AG08396 (cell line): Measurements from ENCODE around the gene GNG11.
"Not testable (repeated sequence)": the region's sequence is repeated elsewhere in the genome, so short reads cannot be mapped to it uniquely, and the experiment has no call there.

Experiments
- DNase-seq: peaks from one replicate; pipeline ENCODE4 v3.0.0; 2012; ENCODE audit warnings: low spot score, mixed read lengths

GNG11 gene

DNA sequence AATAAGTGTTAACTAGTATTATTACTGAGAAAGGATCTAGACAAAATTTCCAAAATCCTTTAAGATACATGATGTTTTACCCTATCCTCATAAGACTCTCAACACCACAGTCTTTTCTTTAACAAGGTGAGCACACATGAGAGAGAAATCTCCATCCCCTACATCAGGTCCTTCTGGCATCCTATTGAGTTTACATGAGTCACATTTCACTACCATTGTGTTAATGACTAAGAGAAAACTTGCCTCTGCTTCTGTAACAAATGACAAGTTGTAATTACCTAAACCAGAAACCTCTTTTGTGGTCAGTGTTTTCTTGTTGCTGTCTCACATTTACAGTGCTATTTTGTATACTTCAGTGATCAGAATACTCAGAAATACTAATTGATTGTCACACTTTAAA is 9.9 kb upstream of the GNG11 start:
- not testable (repeated sequence) for DNase-seq

DNA sequence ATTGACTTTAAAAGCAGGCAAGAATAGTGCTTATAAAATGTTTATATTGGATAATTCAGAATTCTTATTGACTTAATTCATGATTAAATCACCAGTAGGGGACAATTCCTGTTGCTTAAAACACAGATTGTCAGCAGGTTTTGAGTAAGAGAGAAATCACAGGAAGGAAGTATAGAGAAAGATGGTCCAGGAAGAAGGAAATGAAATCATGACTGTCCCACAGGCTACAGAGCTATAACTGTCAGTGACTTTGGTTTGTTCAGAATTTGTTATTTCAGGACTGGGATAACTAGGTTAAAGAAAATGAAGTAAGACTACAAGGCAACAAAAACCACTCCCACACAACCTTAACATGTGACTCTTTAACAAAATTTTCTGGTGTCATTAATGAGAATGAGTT is 8.3 kb upstream of the GNG11 start:
- no peak for DNase-seq

DNA sequence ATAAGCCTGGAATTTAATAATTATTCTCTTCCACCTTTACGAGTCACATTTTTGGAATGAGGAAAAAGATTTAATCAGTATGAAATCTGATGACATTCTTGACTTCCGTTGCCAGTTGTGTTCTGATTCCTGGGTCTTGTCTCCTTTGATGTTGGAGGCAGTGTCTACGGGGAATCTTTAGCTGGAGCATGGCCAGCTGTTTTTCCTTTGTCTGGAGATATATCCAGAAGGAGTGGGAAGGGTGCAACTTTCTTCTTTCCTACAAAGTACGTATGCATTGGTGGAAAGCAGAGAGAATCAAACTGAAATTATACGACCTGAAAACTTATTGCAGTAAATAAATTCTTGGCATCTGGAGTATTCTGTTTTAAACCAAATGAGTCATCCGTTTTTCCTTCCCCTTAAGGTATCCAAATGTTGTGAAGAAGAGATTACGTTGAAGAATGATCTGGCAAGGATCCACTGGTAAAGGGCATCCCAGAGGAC is 6.9 kb upstream of the GNG11 start:
- no peak for DNase-seq

DNA sequence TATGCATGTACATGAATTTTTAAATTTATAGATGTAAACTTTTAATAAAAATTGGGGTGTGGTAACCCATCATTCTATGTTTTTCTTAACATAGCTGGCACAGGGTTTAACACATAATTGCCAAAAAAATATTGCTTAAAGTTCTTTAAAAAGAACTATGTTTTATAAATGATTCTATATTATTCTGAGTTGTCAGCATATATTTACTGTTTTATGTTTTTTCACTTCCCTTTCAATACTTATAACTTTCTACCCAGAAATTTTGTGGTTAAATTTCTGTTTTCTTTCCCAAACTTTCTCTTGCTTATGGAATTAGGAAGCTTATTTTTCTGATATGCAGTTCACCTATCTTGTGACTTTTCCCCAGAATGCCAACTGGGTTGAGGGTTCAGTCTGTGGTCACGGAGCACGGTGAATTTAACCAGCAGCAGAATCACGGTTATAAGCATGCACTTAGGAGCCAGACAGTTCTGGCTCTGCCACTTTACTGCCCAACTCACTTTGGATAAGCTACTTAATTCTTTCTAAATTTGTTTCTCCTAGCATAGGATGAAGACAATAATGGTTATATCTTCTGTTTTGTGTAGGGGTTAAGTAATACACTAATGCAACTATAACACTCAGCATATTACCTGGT is 6.2 kb upstream of the GNG11 start:
- not testable (repeated sequence) for DNase-seq

DNA sequence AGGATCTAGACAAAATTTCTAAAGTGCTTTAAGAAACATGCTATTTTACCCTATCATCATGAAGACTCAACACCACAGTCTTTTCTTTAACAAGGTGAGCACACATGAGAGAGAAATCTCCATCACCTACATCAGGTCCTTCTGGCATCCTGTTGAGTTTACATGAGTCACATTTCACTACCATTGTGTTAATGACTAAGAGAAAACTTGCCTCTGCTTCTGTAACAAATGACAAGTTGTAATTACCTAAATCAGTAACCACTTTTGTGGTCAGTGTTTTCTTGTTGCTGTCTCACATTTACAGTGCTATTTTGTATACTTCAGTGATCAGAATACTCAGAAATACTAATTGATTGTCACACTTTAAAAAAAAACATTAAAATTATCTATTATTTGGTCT is 5.6 kb upstream of the GNG11 start:
- not testable (repeated sequence) for DNase-seq

DNA sequence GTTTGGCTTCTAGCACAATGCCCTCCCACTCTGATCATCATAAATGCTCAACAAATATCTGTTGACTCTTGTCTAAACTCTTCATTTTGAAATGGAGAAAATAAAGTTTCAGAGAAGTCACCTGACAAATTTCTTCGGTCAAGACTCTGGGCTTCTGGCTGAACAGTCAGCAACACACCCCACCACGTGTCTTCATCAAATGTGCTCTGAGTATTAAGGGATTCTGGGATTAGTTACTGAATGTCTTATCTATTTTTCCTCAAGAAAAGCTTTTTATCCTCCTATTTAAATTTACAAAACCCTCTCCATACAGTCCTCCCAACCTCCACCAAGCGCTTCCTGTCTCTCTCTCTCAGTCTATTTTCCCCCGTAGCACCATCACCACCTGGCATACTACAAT is 5.2 kb upstream of the GNG11 start:
- not testable (repeated sequence) for DNase-seq

DNA sequence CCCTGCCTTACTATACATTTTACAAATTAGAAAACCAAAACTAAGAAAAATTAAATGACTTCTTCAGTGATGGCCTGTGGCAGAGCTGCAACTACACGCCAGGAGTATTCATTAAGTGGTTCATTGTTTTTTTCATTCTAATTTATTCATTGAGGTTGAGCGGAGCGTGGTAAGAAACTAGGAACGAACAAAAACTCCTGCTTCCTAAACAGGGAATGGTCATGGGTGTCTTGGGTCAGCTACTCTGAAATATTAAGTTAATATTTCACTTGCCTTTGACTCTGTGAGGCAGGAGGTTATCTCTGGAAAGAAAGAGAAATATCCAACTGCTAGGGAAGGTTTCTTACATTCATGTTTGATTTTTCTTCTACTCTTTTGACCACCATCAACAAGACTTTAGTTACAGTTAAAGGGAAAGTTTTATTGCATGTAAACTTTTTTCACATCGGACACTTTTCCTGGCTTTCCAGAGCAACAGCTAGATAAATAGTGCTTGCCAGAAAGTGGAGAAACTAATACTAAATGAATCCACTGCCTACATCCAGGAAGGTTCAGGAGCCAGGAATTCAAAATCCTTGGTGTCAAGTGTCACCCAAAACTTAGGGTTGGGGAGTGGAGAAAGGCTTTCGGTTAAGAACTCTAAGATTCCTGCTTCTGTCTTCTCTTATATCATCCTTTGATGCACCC is 896 bp upstream of the GNG11 start:
- no peak for DNase-seq

DNA sequence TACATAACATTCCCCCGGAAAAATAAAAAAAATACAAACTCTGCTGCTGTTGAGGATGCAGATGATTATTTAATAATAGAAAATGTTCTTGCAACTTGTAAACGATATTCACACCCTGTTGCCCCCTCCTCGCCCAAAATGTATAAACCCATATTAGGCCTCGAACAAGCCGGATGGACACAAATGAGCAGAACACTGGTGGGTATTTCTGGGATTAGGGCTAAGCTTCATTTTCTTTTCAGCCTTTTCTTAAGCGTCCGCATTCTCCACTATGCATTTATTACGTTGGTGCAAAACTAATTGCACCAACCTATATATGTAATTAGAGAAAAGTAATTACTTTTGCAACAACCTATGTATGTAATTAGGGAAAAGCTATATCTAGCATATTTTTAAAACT is 349 bp upstream of the GNG11 start:
- no peak for DNase-seq

DNA sequence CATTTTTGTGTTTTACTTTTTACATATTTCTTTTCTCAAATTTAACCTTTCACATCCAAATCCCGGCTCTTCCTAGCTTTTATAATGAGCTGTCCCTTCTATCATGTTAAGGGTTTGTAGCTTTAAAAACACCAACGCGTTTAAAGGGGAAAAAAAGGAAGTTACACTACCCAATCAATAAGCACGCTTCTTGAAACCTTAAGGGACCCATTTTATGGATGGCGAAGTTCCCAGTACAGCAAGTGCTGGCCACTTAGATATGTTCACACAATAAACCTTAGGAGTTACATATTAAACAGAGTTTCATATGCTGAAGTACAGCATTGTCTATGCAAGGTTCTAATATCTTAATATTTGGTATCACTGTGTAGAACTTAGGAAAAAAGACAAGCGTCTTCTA is 1.8 kb downstream of the GNG11 start:
- no peak for DNase-seq

DNA sequence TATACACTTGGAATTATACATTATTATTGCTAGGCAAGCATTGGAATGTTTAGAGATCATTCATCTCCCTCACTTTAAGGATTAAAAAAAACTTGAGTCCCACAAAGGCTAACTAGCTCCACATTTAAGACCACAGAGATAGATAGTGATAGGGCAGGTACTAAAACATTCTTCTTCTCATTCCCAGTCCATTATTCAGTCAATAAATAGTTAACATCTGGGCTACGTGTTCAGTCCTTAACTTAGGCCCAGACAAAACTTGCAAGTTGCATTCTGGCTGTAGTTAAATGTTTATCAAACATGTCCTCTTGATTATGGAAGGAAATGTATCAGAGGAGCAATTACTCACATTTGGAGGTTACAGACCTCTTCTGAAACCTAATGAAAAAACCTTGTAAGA is 2.4 kb downstream of the GNG11 start:
- DNase-seq, result no peak

DNA sequence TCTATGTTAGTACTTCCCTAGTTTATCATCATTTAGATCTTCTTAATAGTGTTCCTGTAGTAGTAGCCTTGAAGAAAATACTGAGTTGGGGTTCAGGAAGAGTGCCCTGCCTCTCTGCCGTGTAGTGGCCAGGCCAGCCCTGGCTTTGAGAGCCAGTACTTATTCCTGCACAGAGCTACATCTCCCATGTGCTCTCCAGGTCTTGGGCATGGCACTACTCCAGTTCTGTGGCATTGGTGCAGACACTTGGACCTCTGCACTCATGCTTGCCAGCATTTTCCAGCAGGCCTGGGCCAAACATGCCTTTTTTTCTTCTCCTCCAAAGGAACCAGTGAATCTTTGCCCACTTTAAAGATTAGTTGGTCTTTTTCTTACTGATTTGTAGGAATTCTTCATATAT is 5.3 kb downstream of the GNG11 start:
- DNase-seq, result no peak

DNA sequence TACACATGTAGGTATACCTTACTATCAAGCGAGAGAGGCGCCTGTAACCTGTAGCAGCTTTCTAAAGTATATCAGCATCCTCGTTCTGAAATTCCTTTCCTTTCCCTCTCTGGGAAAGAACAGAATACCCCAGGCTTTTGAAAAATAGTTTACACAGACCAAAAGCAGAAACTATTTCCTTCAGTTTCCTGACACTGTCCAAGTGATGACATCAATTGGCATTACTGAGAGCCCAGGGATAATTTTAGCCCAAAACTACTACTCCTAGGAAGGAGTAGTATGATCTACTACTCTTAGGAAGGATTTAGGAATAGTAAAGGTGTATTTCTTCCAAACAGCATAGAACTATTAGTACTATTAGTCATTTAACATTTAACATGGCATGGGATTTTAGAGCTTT is 6.0 kb downstream of the GNG11 start:
- no peak for DNase-seq

DNA sequence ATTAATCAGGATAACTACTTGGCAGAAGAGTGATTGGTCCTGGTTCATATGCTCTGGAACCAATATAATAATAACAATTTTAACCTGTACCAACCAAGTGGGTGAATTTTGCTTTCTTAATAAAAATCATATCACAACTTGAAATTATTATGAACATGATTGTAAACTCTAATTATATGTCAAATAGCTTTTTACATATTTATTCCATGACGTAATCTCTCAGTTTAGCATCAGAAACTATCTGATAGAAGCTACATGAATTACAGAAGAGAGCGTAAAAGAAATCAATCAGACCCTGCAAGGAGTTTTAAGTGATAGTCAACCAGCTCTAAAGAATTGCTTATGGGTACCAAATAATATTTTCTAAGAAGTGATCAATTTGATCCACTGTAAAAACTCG is 10.1 kb downstream of the GNG11 start:
- no peak for DNase-seq

DNA sequence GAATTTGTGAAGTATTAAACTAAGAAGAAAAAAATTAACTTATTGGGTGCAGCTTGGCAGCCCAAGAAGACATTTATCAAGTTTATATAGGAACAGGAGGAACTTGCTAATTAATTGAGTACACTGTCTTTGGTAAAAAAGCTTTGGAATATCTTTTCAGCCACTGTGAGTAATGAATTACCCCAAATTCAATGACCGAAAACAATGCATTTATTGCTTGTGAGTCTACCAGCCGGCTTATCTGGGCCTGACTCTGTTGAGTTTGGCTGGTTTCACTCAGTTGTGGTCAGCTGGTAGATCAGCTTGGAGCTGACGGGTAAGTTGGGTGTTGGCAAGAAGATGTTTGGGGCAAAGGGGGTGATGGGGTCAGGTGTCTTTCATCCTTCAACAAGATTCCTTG is 11.6 kb downstream of the GNG11 start:
- no peak for DNase-seq

DNA sequence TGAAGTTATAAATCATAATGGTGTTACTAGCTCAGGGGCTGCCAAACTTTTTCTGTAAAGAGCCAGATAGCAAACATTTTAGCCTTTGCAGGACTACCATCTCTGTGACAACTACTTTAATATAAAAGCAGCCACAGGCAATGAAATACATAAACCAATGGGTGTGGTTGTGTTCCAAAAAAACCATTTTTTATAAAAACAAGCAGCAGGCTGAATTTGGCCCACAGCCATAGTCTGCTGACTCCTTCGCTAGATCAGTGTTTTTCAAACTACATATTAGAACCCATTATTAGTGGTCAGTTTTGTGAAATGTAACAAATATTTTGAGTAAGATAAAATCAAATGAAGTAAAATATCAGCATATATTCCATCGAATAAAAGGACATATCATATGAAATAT is 13.6 kb downstream of the GNG11 start:
- no peak for DNase-seq

DNA sequence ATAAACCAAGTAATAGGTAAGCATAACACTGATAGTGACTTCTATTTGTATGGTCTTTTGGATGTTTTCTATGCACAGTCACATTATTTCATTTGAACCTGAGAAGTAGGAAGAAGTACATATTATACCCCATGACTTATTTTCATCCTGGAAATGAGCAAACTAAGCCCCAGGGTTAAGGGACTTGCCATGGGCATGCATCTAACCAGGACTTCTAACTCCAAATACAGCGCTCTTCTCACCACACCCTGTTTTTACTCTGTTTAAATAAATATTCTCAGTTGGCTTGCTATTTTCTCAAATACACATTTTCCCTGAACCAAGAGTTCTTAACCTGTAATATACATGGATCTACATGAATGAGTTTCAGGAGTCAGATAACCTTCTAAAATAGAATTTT is 16.3 kb downstream of the GNG11 start:
- no peak for DNase-seq

DNA sequence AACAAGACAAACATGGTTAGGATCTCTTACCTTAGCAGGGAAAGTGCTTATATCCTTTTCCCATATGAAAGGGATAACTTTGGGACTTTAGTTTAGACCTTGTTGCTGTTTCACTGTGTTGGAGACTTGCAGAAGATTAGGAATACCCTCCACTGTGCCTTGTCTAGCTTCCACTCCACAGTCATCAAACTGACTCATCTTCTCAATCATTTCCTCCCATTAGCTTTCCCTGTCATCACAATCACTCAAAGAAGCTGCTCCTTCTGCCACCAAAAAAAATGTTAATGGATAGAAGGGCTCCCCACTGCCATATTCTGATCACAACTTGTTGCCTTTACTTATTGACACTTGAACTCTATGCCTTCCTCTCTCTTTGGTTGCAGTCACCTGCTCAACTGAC is 16.8 kb downstream of the GNG11 start:
- no peak for DNase-seq

DNA sequence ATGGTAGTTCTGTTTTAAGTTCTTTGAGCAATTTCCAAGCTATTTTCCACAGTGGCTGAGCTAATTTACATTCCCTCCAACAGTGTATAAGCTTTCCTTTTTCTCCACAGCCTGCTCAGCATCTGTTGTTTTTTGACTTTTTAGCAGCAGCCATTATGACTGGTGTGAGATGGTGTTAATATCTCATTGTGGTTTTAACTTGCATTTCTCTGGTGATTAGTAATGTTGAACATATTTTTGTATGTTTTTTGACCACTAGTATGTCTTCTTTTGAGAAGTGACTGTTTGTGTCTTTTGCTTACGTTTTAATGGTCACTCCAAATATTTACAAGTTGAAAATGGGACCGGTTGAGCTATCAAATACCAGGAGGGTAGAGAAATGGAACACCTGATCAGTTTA is 20.4 kb downstream of the GNG11 start:
- no peak for DNase-seq

DNA sequence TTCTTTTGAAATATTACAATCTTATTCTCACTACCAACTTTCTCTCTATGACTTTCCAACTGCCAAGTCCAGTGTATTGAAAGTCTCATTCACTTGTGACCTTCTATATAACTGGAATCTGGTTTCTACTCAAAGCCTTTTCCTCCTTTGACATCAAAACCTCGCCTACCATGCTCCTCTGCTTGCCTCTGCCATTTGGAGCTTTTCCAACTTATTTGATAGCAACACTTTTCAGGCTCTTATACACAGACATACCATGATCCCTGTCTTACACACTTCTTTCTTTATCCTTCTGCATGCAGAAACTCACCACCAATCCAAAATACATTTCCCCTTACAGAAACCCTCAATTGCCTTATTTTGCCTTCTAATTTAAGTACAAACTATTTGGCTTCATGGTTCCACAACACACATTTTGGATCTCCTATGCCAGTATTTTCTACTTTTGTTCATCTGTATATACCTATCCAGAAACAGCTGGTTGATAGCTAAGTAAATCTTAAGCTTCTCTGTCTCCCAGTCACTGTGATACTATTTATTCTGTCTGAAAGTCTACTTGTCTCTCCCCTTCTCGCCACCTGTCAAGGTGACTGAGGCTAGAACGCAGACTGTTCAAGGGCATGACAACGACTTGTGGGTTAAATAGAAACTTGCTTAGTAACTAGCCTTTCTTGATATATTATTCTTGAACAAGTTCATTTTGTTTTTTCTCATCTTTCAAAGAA is 22.4 kb downstream of the GNG11 start:
- no peak for DNase-seq

DNA sequence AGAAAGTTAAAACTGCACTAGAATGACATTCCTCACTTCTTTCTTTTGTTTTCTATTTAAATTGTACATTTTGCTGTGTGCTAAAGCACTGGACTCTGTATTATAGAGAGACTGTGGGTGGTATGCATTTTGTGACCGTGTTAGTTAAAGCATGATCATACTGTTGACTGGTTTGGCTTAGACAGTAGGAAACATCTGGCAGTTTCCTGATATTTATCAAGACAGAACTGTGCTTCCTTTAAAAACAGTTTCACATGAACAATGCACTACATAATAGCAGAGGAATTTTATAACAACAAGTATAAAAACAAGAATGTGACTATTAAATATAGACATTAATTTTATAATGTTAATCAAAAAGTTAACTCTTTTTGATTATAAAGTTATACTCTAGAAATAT is 23.1 kb downstream of the GNG11 start:
- no peak for DNase-seq

DNA sequence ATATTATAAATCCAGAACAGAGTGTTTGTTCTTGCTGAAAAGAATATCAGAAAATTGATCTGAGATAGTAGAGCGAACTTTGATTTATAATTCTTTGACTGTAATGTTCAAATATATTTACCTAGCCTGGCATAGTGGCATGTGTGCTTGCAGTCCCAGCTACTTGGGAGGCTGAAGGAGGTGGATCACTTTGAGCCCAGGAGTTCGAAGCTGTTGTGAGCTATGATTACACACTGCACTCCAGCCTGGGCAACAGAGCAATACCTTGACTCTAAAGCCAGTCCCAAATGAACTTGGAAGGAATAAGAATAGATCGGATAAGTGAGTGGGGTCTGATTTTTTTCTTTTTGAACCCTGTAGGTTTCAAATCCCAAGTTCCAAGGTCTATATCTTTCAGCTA is 23.5 kb downstream of the GNG11 start:
- DNase-seq, result no peak

DNA sequence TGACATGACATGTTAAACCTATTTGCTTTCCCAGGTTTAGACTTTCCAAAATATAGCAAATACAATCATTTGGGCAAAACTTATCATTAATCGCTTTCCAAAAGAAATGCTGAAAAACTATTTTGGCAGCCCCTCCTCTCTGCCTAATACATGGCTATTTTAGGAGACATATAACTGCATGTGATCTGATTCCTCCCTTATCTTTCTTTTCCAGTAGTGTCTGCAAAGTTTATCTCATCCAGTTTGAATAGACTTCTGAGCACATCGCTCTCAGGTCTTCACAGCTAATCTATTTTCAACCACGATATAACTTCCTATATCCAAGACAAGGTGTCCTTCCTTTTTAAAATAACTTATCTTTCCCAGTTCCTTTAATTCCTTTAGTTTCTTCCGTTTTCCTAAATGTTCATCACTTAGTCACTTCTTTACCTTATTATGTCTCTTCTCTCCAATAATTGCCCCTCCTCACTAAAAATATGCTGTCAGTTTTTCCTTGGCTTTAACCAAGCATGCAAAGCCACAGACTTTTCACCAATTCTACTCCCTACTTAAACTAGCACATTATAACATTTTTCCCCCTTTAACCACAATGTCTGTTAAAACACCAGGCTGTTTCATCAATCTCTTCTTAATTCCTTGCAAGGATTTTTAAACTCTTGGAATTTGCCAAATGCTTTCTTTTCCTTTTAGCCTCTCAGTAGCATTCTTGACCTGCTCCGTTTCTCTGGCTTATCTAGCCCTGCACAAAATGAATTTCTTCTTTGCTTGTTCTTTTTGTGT is 24.4 kb downstream of the GNG11 start:
- no peak for DNase-seq

DNA sequence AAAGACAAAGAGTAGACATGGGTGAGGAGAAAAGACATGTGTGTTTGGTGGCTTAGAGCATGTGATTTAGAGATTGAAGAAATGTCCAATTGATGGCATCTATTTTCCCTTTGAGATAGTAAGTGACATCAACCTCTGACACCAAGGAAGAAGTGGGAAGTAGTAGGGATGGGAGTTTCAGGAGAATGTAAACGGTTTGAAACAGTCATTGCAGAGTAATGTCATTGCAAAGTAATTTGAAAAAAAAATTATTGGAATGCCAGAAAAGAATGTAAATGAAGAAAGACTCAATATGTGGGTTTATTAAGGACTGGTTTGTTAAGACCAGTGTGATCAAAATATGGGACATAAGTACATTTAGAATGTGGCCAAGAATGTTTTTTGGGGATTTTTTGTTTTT is 26.6 kb downstream of the GNG11 start:
- DNase-seq, result peak; percentile 37
